Colon (tissue), 2 donors: ENCODE data around the gene PKP3.
"Not testable (repeated sequence)": the region's sequence is repeated elsewhere in the genome, so short reads cannot be mapped to it uniquely, and the experiment has no call there.

ENCODE experiments used
- FAIRE-seq: peaks from 2 replicates; lab custom pipeline; 2012; peaks lifted over from hg19 to GRCh38; lab: Jason Lieb, UNC
- donor health status: control.
- donor health status: control.

Gene PKP3

GRCh38 chr11:394858-395655 lies 1.0 kb downstream of the PKP3 start:
- no peak for FAIRE-seq

GRCh38 chr11:395866-396265 lies 1.9 kb downstream of the PKP3 start:
- FAIRE-seq = no peak

GRCh38 chr11:396511-396947 lies 2.5 kb downstream of the PKP3 start:
- FAIRE-seq = no peak

- no peak for FAIRE-seq
These were observed 3.0 kb downstream of the PKP3 start for GRCh38 chr11:396948-397548.

DNA sequence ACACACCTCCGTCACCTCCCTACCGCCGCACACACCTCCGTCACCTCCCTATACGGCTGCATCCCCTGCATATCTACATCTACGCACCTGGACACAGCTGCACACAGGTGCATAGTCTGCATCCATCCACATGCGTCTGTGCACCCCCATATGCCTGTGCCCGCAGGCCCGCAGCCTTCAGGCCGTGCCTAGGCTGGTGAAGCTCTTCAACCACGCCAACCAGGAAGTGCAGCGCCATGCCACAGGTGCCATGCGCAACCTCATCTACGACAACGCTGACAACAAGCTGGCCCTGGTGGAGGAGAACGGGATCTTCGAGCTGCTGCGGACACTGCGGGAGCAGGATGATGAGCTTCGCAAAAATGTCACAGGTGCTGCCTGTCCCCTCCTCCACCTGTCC lies 4.8 kb downstream of the PKP3 start:
- no peak for FAIRE-seq

GRCh38 chr11:399731-400211 lies 5.8 kb downstream of the PKP3 start:
- FAIRE-seq = no peak

DNA sequence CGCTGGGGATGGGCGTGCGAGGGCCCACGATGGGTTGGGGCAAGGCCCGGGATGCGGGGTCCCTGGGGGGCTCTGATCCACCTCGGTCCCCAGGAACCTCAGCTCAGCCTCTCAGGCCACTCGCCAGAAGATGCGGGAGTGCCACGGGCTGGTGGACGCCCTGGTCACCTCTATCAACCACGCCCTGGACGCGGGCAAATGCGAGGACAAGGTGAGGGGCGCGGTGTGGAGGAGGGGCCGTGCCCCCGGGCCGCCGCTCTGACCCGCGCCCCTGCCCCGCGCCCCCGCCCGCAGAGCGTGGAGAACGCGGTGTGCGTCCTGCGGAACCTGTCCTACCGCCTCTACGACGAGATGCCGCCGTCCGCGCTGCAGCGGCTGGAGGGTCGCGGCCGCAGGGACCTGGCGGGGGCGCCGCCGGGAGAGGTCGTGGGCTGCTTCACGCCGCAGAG lies 6.3 kb downstream of the PKP3 start:
- FAIRE-seq = no peak

DNA sequence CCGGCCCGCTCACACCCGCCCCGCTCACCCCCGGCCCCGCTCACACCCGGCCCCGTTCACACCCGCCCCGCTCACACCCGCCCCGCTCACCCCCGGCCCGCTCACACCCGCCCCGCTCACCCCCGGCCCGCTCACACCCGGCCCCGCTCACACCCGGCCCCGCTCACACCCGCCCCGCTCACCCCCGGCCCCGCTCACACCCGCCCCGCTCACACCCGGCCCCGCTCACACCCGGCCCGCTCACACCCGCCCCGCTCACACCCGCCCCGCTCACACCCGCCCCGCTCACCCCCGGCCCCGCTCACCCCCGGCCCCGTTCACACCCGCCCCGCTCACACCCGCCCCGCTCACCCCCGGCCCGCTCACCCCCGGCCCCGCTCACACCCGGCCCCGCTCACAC lies 7.2 kb downstream of the PKP3 start:
- not testable (repeated sequence) for FAIRE-seq

- FAIRE-seq = no peak
These were observed 9.2 kb downstream of the PKP3 start for GRCh38 chr11:403021-403760.

- no peak for FAIRE-seq
These were observed 9.9 kb downstream of the PKP3 start for GRCh38 chr11:403761-404431.

- no peak for FAIRE-seq
These were observed 10.7 kb downstream of the PKP3 start for GRCh38 chr11:404551-405264.

DNA sequence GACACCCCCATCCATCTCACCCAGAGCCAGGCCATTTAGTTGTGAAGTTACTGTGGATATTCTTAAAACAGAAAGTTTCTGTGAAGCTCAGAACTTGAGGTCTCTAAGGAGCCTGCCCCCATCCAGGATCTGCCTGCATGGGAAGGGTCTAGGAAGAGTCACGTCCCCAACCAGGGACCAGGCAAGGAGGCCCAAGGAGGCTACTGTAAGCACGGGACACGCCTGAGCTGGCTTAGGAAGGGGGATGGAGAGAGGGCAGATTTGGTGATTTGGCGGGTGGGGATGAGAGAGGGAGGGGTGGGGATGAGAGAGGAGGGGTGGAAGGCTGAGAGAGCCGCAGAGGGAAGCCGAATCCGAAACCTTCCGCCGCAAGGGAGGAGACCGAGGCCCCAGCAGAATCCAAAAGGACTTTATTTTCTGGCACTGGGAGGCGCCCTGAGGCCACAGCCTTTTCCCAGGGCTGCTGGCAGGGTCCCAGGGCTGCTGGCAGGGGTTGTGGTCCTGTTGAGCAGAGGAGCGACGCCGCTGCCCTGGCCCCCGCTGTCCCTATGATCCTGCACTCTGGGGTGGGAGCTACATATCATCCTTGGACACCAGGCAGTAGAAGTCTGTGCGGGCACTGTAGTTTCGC lies 11.4 kb downstream of the PKP3 start:
- FAIRE-seq = no peak

DNA sequence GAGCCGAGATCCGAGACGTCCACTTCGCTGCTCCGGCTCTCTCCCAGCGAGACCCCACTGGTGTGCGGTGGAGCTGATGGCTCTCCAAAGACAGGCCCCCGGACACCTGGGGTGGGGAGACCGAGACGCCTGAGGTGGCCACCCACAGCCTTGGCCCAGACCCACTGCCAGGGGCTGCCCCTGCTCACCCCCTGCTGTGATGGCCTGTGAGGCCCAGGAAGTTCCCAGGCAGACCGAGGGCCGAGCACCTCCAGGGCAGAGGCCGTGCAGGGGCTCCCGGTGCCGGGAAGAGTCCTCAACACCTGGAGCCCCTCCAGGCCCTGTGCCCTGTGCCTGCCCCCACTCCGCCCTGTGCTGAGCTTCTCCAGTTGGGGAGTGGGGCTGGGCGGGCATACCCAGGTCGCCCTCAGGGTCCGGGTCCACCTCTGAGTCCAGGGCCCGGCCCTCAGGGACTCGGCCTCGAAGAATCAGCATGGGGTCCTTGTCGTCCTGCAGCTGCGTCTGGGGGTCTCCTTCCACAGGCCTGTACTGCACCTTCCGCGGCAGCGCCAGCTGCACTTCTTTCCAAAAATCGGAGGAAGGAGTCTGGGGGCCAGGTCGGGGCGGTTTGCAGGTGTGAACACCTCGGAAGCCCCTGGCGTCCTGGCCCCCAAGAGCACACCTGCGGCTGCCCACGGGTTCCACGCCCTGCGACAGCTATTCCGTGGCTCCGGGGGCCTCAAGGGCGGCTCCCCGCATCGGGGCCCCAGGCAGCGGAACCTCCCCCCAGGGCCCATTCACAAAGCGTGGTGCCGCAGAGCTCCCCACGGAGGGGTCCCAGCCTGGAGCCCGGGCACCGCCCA lies 12.2 kb downstream of the PKP3 start:
- no peak for FAIRE-seq

DNA sequence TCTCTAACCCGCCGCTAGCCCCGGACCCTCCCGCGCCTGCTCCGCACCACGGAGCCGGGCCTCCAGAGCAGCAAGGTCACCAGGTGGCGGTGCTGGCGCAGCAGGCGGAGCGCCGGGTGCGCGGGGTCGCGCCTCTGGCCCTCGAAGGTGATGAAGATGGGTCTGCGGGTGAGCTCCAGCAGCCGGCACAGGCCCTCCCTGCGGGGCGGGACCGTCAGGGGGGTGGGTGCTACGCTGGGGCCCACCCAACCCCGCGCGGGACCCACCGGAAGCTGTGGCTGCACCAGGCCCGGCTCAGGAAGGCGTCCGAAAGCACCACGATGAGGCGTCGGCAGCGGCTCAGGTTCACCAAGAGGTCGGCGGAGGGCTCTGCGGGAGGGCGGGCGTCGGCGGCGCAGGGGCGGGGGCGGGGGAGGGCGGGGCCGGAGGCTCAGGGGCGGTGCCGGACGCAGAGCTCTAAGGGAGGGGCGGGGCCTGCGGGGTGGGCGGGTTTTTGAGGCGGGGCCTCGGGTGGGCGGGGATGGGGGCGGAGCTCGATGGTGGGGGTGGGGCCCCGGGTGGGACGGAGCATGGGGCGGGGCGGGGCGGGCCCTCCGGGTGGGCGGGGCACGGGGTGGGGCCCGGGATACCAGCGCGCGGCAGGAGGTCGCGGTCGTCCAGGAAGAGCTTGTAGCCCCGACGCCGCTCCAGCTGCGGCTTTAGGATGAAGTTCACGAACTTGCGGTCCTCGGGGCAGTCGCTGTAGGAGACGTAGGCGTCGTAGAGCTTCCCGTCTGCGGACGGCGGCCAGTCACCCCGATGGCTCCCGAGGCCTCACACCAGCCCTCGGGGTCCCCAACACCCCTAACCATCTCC lies 13.0 kb downstream of the PKP3 start:
- no peak for FAIRE-seq

GRCh38 chr11:407651-408123 lies 13.7 kb downstream of the PKP3 start:
- no peak for FAIRE-seq

DNA sequence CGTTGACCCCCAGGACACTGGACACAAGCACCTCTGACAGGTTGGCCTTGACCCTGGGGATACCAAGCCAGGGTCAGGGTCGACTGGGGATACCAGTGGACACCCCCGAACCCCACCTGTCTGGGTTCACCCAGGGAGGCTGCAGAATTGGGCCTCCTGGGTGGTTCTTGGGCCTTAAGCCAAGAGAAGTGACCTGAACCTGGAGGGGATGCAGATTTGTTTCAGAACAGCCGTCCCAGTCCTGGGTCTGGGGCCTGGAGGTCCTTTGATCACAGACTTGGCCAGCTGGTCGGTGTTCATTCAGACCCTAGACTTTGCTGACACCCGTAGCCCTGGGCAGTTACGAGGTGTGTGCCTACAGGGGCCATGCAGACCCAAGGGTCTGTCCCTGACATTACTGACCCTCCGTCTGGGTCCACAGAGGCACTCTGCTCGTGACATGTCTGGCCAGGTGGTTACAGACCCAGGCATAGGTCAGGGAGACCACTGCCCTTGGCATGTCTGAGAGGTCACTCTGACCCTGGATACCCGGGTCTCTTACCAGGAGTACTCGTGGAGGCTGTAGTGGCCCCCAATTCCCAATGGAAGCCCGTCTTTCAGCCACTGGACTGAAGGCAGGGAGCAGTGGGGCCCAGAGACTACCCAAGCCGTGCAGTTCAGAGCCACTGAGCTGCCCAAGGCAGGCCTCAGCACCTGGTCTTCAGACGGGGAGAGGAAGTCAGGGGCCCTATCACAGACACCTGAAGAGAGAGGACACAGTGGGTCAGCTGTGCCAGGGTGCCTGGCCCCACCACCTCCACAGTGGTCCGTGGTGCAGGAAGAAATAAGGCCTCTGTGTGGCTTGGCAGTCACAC lies 14.4 kb downstream of the PKP3 start:
- FAIRE-seq = no peak

DNA sequence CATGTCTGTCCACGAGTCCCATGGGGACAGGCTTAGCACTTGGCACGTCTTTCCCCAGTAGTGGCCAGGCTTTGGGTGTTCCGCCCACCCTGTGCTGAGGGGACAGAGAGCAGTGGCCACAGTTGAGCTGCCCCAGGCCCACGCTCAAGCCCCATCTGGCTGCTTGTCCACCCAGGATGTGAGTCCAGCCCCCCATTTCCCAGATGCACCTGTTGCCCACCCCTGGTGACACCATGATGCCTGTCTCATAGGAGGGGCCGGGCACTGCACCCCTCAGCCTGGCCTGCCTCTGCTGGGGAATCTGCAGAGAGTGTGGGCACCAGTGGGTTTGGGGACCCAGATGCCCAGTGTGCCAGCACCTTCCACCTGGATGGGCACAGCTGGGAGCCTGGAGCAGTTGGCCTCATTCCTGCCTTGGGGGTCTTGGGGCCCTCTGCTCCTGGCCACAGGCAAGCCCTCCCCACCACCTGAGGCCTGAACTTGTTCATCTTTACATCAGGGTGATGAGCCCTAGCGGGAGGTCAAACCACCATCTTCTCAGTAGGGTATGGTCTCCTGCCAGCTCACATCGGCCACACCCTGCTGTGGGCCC lies 15.1 kb downstream of the PKP3 start:
- FAIRE-seq = no peak
